NCI-H1105 treated with DMSO at 0.1 percent for 48 hours (cell line): ENCODE results near the gene APIP.

Source experiments
- DNase-seq: peaks from one replicate; lab custom pipeline; 2025; lab: John Stamatoyannopoulos, UW

The APIP gene

GRCh38 chr11:34887260-34887659, 28.9 kb downstream of the APIP start:
- DNase-seq: no peak

- no peak for DNase-seq
Measured at GRCh38 chr11:34886609-34887008, 29.6 kb downstream of the APIP start.

GRCh38 chr11:34881900-34882299, 34.3 kb downstream of the APIP start:
- DNase-seq: no peak

- DNase-seq: no peak
Measured at GRCh38 chr11:34877375-34877975, 38.7 kb downstream of the APIP start.

GRCh38 chr11:34874202-34874601, 42.0 kb downstream of the APIP start:
- no peak for DNase-seq

- no peak for DNase-seq
Measured at GRCh38 chr11:34870548-34871196, 45.5 kb downstream of the APIP start.

GRCh38 chr11:34869425-34869824, 46.8 kb downstream of the APIP start:
- no peak for DNase-seq

- DNase-seq: no peak
Measured at GRCh38 chr11:34866375-34866774, 49.8 kb downstream of the APIP start.

GRCh38 chr11:34865261-34865660, 50.9 kb downstream of the APIP start:
- no peak for DNase-seq

- DNase-seq: no peak
Measured at GRCh38 chr11:34864424-34864823, 51.8 kb downstream of the APIP start.

GRCh38 chr11:34863048-34863447, 53.1 kb downstream of the APIP start:
- DNase-seq: no peak

GRCh38 chr11:34860518-34860917, 55.7 kb downstream of the APIP start:
- DNase-seq: no peak

- no peak for DNase-seq
Measured at GRCh38 chr11:34860034-34860433, 56.1 kb downstream of the APIP start.

- DNase-seq: no peak
Measured at GRCh38 chr11:34859496-34859895, 56.7 kb downstream of the APIP start.

- no peak for DNase-seq
Measured at GRCh38 chr11:34857463-34857862, 58.7 kb downstream of the APIP start.

GRCh38 chr11:34856251-34856650, 59.9 kb downstream of the APIP start:
- DNase-seq: no peak

- no peak for DNase-seq
Measured at GRCh38 chr11:34855754-34856095, 60.5 kb downstream of the APIP start.

- DNase-seq: no peak
Measured at GRCh38 chr11:34855021-34855753, 61.0 kb downstream of the APIP start.

- DNase-seq: no peak
Measured at GRCh38 chr11:34851916-34852315, 64.3 kb downstream of the APIP start.

- DNase-seq: no peak
Measured at GRCh38 chr11:34850334-34850733, 65.8 kb downstream of the APIP start.

- no peak for DNase-seq
Measured at GRCh38 chr11:34846467-34846866, 69.7 kb downstream of the APIP start.

- DNase-seq: no peak
Measured at GRCh38 chr11:34844463-34845112, 71.6 kb downstream of the APIP start.

GRCh38 chr11:34843271-34843670, 72.9 kb downstream of the APIP start:
- no peak for DNase-seq
